ENCODE data around the gene NADSYN1. TPM values are rescaled to one million over a fixed set of nuclear protein-coding genes. Genes with fewer than 3 reads are reported as not detected.
"Not testable (repeated sequence)": the region's sequence is repeated elsewhere in the genome, so short reads cannot be mapped to it uniquely, and the experiment has no call there.

The NADSYN1 gene
- total RNA-seq, 2 experiments from 2014 or later: 120 to 127 TPM

- H3K9me3 Mint-ChIP-seq: no peaks in the 10 kb centered on the region
- no peak overlapping the region for H3K4me3 Mint-ChIP-seq
- CTCF ChIA-PET: no interaction called here
- H3K36me3 Mint-ChIP-seq (ENCODE audit: low read depth): no peaks in the 10 kb centered on the region
- H3K27ac Mint-ChIP-seq: no peak overlapping the region
- H3K27me3 Mint-ChIP-seq: peaks cover 2% of the 10 kb centered on the region
- POLR2A ChIA-PET: no interaction called here
- DNase-seq: no peak
- H3K4me1 Mint-ChIP-seq: no peaks in the 10 kb centered on the region
These were observed 72.4 kb downstream of the NADSYN1 start for GRCh38 chr11:71525188-71525937.

GRCh38 chr11:71525938-71526495, 73.0 kb downstream of the NADSYN1 start:
- H3K27me3 Mint-ChIP-seq: peaks cover 2% of the 10 kb centered on the region
- H3K4me1 Mint-ChIP-seq: no peaks in the 10 kb centered on the region
- no peak overlapping the region for H3K27ac Mint-ChIP-seq
- H3K9me3 Mint-ChIP-seq: no peaks in the 10 kb centered on the region
- ChIA-PET POLR2A (no interaction called here), CTCF (no interaction called here)
- no peak overlapping the region for H3K4me3 Mint-ChIP-seq
- no peaks in the 10 kb centered on the region for H3K36me3 Mint-ChIP-seq (ENCODE audit: low read depth)
- no peak for DNase-seq

- DNase-seq; H3K4me1 Mint-ChIP-seq; H3K27ac Mint-ChIP-seq; CTCF ChIA-PET; H3K4me3 Mint-ChIP-seq; H3K9me3 Mint-ChIP-seq; H3K36me3 Mint-ChIP-seq (ENCODE audit: low read depth); POLR2A ChIA-PET; H3K27me3 Mint-ChIP-seq: not testable (repeated sequence)
These were observed 74.0 kb downstream of the NADSYN1 start, which contains the start of gene KRTAP5-7 for GRCh38 chr11:71526796-71527575. Gene KRTAP5-7 (plus strand): TSS chr11:71527267. CDS start chr11:71527301, 34 bp downstream.

- DNase-seq: no peak
- CTCF ChIA-PET: interaction anchor here (1.4 kb wide), 1 partner anchor 20 kb away, joined by 3 read pairs; no protein-coding TSS in a partner anchor
- no peaks in the 10 kb centered on the region for H3K36me3 Mint-ChIP-seq (ENCODE audit: low read depth)
- H3K27me3 Mint-ChIP-seq: peaks cover 2% of the 10 kb centered on the region
- H3K9me3 Mint-ChIP-seq: no peaks in the 10 kb centered on the region
- no peaks in the 10 kb centered on the region for H3K4me1 Mint-ChIP-seq
- no peak overlapping the region for H3K4me3 Mint-ChIP-seq
- POLR2A ChIA-PET: no interaction called here
- no peak overlapping the region for H3K27ac Mint-ChIP-seq
These were observed 74.7 kb downstream of the NADSYN1 start for GRCh38 chr11:71527576-71528210.

- Mint-ChIP-seq H3K4me3 (no peak overlapping the region), H3K36me3 (ENCODE audit: low read depth) (no peaks in the 10 kb centered on the region), H3K4me1 (no peaks in the 10 kb centered on the region), H3K9me3 (no peaks in the 10 kb centered on the region), H3K27ac (no peak overlapping the region), H3K27me3 (peaks cover 2% of the 10 kb centered on the region)
- DNase-seq: no peak
- CTCF ChIA-PET: no interaction called here
- POLR2A ChIA-PET: no interaction called here
These were observed 77.6 kb downstream of the NADSYN1 start for GRCh38 chr11:71530602-71531001.

- no peak overlapping the region for H3K27ac Mint-ChIP-seq
- H3K9me3 Mint-ChIP-seq: no peaks in the 10 kb centered on the region
- no peaks in the 10 kb centered on the region for H3K36me3 Mint-ChIP-seq (ENCODE audit: low read depth)
- H3K27me3 Mint-ChIP-seq: no peaks in the 10 kb centered on the region
- no peak overlapping the region for H3K4me3 Mint-ChIP-seq
- CTCF ChIA-PET: no interaction called here
- H3K4me1 Mint-ChIP-seq: no peaks in the 10 kb centered on the region
- DNase-seq: no peak
- POLR2A ChIA-PET: no interaction called here
These were observed 79.1 kb downstream of the NADSYN1 start for GRCh38 chr11:71532036-71532610.

- POLR2A ChIA-PET; H3K4me3 Mint-ChIP-seq; CTCF ChIA-PET; H3K27ac Mint-ChIP-seq; H3K4me1 Mint-ChIP-seq; H3K36me3 Mint-ChIP-seq (ENCODE audit: low read depth); H3K27me3 Mint-ChIP-seq; H3K9me3 Mint-ChIP-seq; DNase-seq: not testable (repeated sequence)
These were observed 82.0 kb downstream of the NADSYN1 start for GRCh38 chr11:71534711-71535608.

- no peaks in the 10 kb centered on the region for H3K4me1 Mint-ChIP-seq
- no peaks in the 10 kb centered on the region for H3K27me3 Mint-ChIP-seq
- no peaks in the 10 kb centered on the region for H3K36me3 Mint-ChIP-seq (ENCODE audit: low read depth)
- no peak for DNase-seq
- H3K4me3 Mint-ChIP-seq: no peak overlapping the region
- H3K27ac Mint-ChIP-seq: no peak overlapping the region
- peaks cover 3% of the 10 kb centered on the region for H3K9me3 Mint-ChIP-seq
- ChIA-PET POLR2A (no interaction called here), CTCF (no interaction called here)
These were observed 82.8 kb downstream of the NADSYN1 start for GRCh38 chr11:71535825-71536224.

- no peak overlapping the region for H3K4me3 Mint-ChIP-seq
- no peak overlapping the region for H3K27ac Mint-ChIP-seq
- peaks cover 10% of the 10 kb centered on the region for H3K9me3 Mint-ChIP-seq
- no peaks in the 10 kb centered on the region for H3K36me3 Mint-ChIP-seq (ENCODE audit: low read depth)
- no peaks in the 10 kb centered on the region for H3K4me1 Mint-ChIP-seq
- H3K27me3 Mint-ChIP-seq: no peaks in the 10 kb centered on the region
- ChIA-PET CTCF (no interaction called here), POLR2A (no interaction called here)
- no peak for DNase-seq
These were observed 84.5 kb downstream of the NADSYN1 start for GRCh38 chr11:71537537-71537936.

- H3K36me3 Mint-ChIP-seq (ENCODE audit: low read depth); DNase-seq; POLR2A ChIA-PET; H3K4me3 Mint-ChIP-seq; H3K27me3 Mint-ChIP-seq; CTCF ChIA-PET; H3K9me3 Mint-ChIP-seq; H3K27ac Mint-ChIP-seq; H3K4me1 Mint-ChIP-seq: not testable (repeated sequence)
These were observed 85.1 kb downstream of the NADSYN1 start, which contains the start of gene KRTAP5-8 for GRCh38 chr11:71537977-71538665. Gene KRTAP5-8 (plus strand): TSS chr11:71538025. CDS start chr11:71538056, 31 bp downstream.

GRCh38 chr11:71538666-71538990, 85.6 kb downstream of the NADSYN1 start:
- ChIA-PET CTCF (no interaction called here), POLR2A (no interaction called here)
- no peaks in the 10 kb centered on the region for H3K27me3 Mint-ChIP-seq
- no peak overlapping the region for H3K4me3 Mint-ChIP-seq
- no peak overlapping the region for H3K27ac Mint-ChIP-seq
- DNase-seq: no peak
- H3K9me3 Mint-ChIP-seq: peaks cover 10% of the 10 kb centered on the region
- H3K36me3 Mint-ChIP-seq (ENCODE audit: low read depth): no peaks in the 10 kb centered on the region
- H3K4me1 Mint-ChIP-seq: no peaks in the 10 kb centered on the region

- ChIA-PET POLR2A (no interaction called here), CTCF (no interaction called here)
- peaks cover 10% of the 10 kb centered on the region for H3K9me3 Mint-ChIP-seq
- no peak overlapping the region for H3K27ac Mint-ChIP-seq
- no peak overlapping the region for H3K4me3 Mint-ChIP-seq
- no peak for DNase-seq
- no peaks in the 10 kb centered on the region for H3K36me3 Mint-ChIP-seq (ENCODE audit: low read depth)
- no peaks in the 10 kb centered on the region for H3K4me1 Mint-ChIP-seq
- no peaks in the 10 kb centered on the region for H3K27me3 Mint-ChIP-seq
These were observed 86.0 kb downstream of the NADSYN1 start for GRCh38 chr11:71539017-71539416.

All from activated CD4-positive, alpha-beta T cell treated with anti-CD3 and anti-CD28 coated beads, Interleukin-2, amount 10 ng/mL, durations not matched to agents 7 days and 5 days (primary cell).